A549 treated with CpdA at 1 μM for 4 hours (cell line): ENCODE data around the gene MCM3AP. TPM values are rescaled to one million over a fixed set of nuclear protein-coding genes. Genes with fewer than 3 reads are reported as not detected.

Source experiments
- total RNA-seq: library from RNA; stranded (reverse); fragments of 200-300 nt; extraction: Qiagen RNA extraction; gene quantifications from 5 replicates; pipeline ENCODE4 v1.2.3, GENCODE V29; 2022; ENCODE audit warnings: low read depth

MCM3AP gene
- total RNA-seq: 36.8 to 48.1 TPM (median 39.9 TPM) in 5 replicates

DNA sequence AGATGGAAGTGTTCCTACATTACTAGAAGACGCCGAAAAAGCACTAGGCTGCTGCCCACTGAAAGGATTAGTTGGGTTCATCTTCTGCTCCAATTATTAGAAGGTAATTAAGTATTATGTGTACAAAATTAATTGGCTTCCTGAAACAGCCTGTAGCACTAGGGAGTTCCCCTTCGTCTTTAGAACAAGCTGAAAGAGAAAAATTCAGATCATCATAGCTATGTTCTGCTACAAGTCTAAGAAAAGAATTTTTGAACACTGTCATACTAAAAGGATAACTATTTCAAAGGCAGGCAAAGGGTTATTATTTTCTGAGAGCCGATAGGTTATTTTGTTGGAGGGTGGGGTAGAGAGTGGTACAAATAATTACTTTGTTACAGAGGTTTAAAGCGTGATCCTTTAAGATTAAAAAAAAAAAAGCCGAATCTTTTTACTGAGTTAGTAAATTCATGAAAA lies at the start of gene MCM3AP:
Gene MCM3AP, minus strand, starts transcription at position 406 of the 456 bp plus-strand sequence. Its CDS starts 325 bp downstream, at position 81.

DNA sequence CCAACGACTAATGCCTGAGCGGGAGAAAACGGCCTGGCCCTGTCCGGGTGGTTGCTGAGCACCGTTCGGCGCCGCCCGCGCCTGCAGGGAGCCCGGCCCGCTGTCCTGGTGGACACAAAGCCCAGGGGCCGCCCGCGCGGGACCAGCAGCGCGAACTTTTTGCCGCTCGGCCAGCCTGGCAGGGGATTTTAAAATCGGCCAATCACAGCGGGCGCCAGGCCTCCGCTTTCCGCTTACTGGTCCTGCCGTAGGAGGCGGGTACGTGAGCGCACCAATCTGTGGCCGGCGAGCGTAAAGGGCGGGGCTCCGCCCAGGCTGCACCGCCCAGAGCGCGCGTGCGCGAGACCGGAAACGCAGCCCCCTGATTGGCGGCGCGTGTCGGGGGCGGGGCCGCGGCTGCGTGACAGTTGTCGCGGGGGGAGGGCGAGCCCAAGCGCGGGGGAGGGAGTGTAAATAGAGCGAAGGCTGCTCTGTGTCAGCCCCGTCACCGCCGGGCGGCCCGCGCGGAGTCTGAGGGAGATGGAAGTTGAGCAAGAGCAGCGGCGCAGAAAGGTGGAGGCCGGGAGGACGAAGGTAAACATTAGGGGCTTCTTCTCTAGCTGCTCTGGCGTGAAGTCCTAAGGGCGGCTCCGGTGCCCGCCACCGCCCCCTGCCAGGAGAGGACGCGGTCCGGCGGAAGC lies 38.4 kb upstream of the MCM3AP start, which contains the start of the genes C21orf58 and PCNT:
Gene C21orf58, minus strand, starts transcription at position 161 of the 680 bp plus-strand sequence. CDS start 1,132 bp downstream, outside the sequence.
Gene PCNT, plus strand, starts transcription at position 447 of the 680 bp plus-strand sequence. Its CDS starts 73 bp downstream, at position 520.

DNA sequence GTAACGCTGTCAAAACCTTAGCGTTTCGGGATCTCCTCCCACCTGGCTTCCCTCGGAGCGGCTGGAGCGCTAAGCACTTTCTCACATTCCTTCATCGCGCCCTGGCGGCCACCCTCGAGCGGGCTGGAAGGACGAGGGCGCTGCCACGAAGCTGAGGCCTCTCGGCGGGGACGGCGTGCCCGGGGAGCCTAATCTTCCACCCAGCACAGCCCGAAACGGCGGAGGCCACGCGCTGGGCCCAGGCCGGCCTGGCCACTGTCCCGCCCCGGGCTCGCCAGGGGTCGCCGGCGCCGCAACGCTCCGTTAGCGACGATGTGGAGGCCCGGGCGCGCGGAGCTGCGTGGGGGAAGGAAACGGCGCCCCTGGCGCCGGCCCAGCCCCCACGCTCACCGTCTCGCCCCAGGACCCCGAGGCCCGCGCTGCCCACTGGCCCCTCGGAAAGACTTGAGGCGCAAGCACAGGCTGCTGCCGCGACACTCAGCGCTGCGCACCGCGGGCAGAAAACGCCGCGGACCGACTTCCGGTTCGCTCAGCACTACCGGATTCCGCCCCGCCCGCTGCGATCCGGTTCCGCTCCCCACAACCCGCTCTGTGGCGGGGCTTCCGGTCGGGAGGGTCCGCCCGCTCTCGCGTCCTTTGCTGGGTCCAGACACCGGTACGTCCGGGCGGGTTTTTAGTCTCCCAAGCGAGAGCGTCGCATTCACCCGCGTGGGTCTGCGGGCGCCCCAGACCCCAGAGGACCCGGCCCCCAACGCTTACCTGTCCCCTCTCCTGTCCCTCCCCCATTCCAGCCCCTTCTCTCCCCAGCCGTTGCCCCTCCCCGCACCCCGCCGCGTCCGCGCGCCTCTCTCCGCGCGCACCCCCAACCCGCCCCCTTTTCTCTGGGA lies 593 bp upstream of the MCM3AP start, which contains the start of gene YBEY:
Gene YBEY, plus strand, starts transcription at position 582 of the 887 bp plus-strand sequence. CDS start 572 bp downstream, outside the sequence.

DNA sequence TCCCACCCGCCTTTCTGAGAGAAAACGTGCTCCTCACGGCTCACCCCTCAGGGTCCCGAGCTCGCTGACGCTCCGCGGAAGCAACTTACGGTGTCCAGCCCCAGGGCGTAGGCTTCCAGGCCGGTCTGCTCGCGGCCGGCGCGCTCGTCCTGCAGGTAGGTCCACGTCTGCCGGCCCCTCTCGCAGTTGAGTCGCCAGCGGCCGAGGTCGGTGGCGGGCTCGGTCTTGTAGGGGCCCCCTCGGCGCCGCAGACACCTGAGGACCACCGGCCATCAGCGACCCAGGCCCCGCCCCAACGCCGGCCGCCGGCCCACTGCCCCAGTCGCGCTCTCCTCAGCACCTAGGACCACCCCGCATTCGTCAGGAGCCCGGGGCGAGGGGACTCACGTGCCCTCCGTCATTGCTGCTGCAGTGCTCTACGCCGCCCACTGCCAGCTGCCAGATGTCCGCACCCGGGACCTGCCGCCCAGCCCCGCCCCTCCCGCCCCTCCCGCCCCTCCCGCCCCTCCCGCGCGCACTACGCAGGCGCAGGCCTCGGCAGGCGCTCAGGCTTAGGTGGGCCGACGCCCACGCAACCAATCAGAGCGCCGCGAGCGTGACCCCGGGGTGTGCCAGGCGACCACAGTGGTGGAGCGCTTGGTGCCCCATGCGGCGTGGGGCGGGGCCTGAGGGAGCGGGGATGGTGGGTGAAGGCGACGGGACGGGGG lies 56.9 kb downstream of the MCM3AP start, which contains the start of gene LSS:
Gene LSS, minus strand, starts transcription at position 430 of the 707 bp plus-strand sequence. Its CDS starts 29 bp downstream, at position 401.

Other genes starting within 250 kb of the MCM3AP start
- gene COL6A2, start 187.5 kb downstream of the MCM3AP start, total RNA-seq: 14.1 to 18.0 TPM (median 14.9 TPM) in 5 replicates
- gene FTCD, start 130.0 kb downstream of the MCM3AP start, total RNA-seq: 0.05 TPM in 1 of 5 replicates, not detected in the others
- gene SPATC1L, start 101.2 kb downstream of the MCM3AP start, total RNA-seq: 0.07 TPM in 1 of 5 replicates, not detected in the others
- 9.8 to 14.5 TPM (median 13.5 TPM) in 5 replicates for gene LSS, start 56.8 kb downstream of the MCM3AP start, total RNA-seq
- gene YBEY, start 731 bp upstream of the MCM3AP start, total RNA-seq: 26.4 to 33.8 TPM (median 28.9 TPM) in 5 replicates
- gene C21orf58, start 38.3 kb upstream of the MCM3AP start, total RNA-seq: 4.1 to 7.0 TPM (median 5.7 TPM) in 5 replicates
- gene PCNT, start 38.5 kb upstream of the MCM3AP start, total RNA-seq: 11.8 to 17.8 TPM (median 15.3 TPM) in 5 replicates
- 10.4 to 14.2 TPM (median 13.3 TPM) in 5 replicates for gene DIP2A, start 173.3 kb upstream of the MCM3AP start, total RNA-seq